ENCODE measurements around the gene ATXN7.

- TF ChIP-seq EZH2phosphoT487 (IDR thresholded peaks at IDR 0.05; ENCODE audit: borderline replicate concordance) (no peak), EZH2 (IDR thresholded peaks at IDR 0.05) (no peak), CTCF (IDR thresholded peaks at IDR 0.05 in 2 of 3, conservative IDR thresholded peaks at IDR 0.05 in 1 of 3; ENCODE audit: borderline replicate concordance in 1 of 3, insufficient read depth in 1 of 3, low read depth in 2 of 3, low read length in 2 of 3) (no peak), EGR1 (IDR thresholded peaks at IDR 0.05; ENCODE audit: low read depth) (no peak), ELF1 (IDR thresholded peaks at IDR 0.05; ENCODE audit: borderline replicate concordance, low read depth) (no peak), POLR2A (IDR thresholded peaks at IDR 0.05; ENCODE audit: borderline replicate concordance, extremely low read depth, insufficient read depth, insufficient read length) (no peak), POLR2AphosphoS5 (IDR thresholded peaks at IDR 0.05; ENCODE audit: low read depth, low read length) (no peak), RAD21 (IDR thresholded peaks at IDR 0.05; ENCODE audit: low read depth) (no peak), CEBPB (IDR thresholded peaks at IDR 0.05; ENCODE audit: low read depth) (no peak), SP1 (IDR thresholded peaks at IDR 0.05; ENCODE audit: low read depth) (no peak), YY1 (IDR thresholded peaks at IDR 0.05; ENCODE audit: extremely low read depth, insufficient replicate concordance, low read depth, low read length) (no peak), ZNF274 (IDR thresholded peaks at IDR 0.05; ENCODE audit: low read depth, low read length) (no peak)
- TF ChIP-seq, protein P1, sequence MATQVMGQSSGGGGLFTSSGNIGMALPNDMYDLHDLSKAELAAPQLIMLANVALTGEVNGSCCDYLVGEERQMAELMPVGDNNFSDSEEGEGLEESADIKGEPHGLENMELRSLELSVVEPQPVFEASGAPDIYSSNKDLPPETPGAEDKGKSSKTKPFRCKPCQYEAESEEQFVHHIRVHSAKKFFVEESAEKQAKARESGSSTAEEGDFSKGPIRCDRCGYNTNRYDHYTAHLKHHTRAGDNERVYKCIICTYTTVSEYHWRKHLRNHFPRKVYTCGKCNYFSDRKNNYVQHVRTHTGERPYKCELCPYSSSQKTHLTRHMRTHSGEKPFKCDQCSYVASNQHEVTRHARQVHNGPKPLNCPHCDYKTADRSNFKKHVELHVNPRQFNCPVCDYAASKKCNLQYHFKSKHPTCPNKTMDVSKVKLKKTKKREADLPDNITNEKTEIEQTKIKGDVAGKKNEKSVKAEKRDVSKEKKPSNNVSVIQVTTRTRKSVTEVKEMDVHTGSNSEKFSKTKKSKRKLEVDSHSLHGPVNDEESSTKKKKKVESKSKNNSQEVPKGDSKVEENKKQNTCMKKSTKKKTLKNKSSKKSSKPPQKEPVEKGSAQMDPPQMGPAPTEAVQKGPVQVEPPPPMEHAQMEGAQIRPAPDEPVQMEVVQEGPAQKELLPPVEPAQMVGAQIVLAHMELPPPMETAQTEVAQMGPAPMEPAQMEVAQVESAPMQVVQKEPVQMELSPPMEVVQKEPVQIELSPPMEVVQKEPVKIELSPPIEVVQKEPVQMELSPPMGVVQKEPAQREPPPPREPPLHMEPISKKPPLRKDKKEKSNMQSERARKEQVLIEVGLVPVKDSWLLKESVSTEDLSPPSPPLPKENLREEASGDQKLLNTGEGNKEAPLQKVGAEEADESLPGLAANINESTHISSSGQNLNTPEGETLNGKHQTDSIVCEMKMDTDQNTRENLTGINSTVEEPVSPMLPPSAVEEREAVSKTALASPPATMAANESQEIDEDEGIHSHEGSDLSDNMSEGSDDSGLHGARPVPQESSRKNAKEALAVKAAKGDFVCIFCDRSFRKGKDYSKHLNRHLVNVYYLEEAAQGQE (IDR thresholded peaks at IDR 0.05; ENCODE audit: low read depth): no peak
- TF ChIP-seq, protein P2, sequence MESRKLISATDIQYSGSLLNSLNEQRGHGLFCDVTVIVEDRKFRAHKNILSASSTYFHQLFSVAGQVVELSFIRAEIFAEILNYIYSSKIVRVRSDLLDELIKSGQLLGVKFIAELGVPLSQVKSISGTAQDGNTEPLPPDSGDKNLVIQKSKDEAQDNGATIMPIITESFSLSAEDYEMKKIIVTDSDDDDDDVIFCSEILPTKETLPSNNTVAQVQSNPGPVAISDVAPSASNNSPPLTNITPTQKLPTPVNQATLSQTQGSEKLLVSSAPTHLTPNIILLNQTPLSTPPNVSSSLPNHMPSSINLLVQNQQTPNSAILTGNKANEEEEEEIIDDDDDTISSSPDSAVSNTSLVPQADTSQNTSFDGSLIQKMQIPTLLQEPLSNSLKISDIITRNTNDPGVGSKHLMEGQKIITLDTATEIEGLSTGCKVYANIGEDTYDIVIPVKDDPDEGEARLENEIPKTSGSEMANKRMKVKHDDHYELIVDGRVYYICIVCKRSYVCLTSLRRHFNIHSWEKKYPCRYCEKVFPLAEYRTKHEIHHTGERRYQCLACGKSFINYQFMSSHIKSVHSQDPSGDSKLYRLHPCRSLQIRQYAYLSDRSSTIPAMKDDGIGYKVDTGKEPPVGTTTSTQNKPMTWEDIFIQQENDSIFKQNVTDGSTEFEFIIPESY (IDR thresholded peaks at IDR 0.05; ENCODE audit: extremely low read depth, insufficient replicate concordance, low read length): no peak
Observed at GRCh38 chr3:63991666-63992065, 128.0 kb downstream of the ATXN7 start.

Measured in HCT116 (cell line).